ENCODE data around the gene SNHG17.
"Not testable (repeated sequence)": the region's sequence is repeated elsewhere in the genome, so short reads cannot be mapped to it uniquely, and the experiment has no call there.

The SNHG17 gene

GRCh38 chr20:38434301-38434741 is 807 bp downstream of the SNHG17 start:
- no peak overlapping the region for H4K91ac ChIP-seq (ENCODE audit: low read depth, low read length)
- no peaks in the 10 kb centered on the region for H3K27me3 ChIP-seq (ENCODE audit: insufficient read depth, low read length)
- peak overlapping the region; percentile 82 for H3K4me2 ChIP-seq (ENCODE audit: low read length)
- peak overlapping the region; percentile 59 for H3K14ac ChIP-seq (ENCODE audit: low read length)
- H2BK120ac ChIP-seq (ENCODE audit: insufficient read depth, low read length, poor library complexity): no peak overlapping the region
- peak overlapping the region; percentile 90 for H3K4me3 ChIP-seq (ENCODE audit: low read depth, low read length)
- H3K23ac ChIP-seq (ENCODE audit: low read length): no peak overlapping the region
- H3K4me1 ChIP-seq (ENCODE audit: control insufficient read depth in 1 of 2, insufficient read depth in 2 of 2, low read length in 2 of 2): peaks cover 5 to 12% of the 10 kb centered on the region in 2 experiments
- no peak overlapping the region for H4K8ac ChIP-seq (ENCODE audit: low read depth, low read length)
- peaks cover 2% of the 10 kb centered on the region for H3K9me3 ChIP-seq (ENCODE audit: insufficient read depth, low read depth, low read length)
- H2AK5ac ChIP-seq (ENCODE audit: low read length): no peak overlapping the region
- H3K36me3 ChIP-seq (ENCODE audit: control insufficient read depth in 1 of 2, insufficient read depth in 2 of 2, low read length in 2 of 2): peaks cover 32 to 43% of the 10 kb centered on the region in 2 experiments
- no peak overlapping the region for H3K18ac ChIP-seq (ENCODE audit: low read length)
- peaks cover 25% of the 10 kb centered on the region for H3K79me2 ChIP-seq (ENCODE audit: control insufficient read depth, insufficient read depth, low read length, poor library complexity)
- peak overlapping the region; percentile 99 for H3K4ac ChIP-seq (ENCODE audit: low read depth, low read length)
- no peak overlapping the region for H2BK12ac ChIP-seq (ENCODE audit: low read length)
- H4K12ac ChIP-seq (ENCODE audit: low read depth, low read length): peak overlapping the region; percentile 55
- H3K9ac ChIP-seq (ENCODE audit: low read length): peak overlapping the region; percentile 89
- no peak overlapping the region for H2AFZ ChIP-seq (ENCODE audit: insufficient read depth, low read length, poor library complexity)
- H2BK5ac ChIP-seq (ENCODE audit: low read depth, low read length, poor library complexity): no peak overlapping the region
- no peak overlapping the region for H3K27ac ChIP-seq (ENCODE audit: low read depth, low read length)
- WGBS (ENCODE audit: extremely low coverage, insufficient coverage, insufficient read length): no CpG with 5 or more reads among the region's 16 CpGs
- DNase-seq: peak in 1 of 2 donors; percentile 12
- H3K79me1 ChIP-seq (ENCODE audit: low read length): peaks cover 8% of the 10 kb centered on the region

- no peak overlapping the region for H2AFZ ChIP-seq (ENCODE audit: insufficient read depth, low read length, poor library complexity)
- H3K4me3 ChIP-seq (ENCODE audit: low read depth, low read length): peak overlapping the region; percentile 90
- H3K9ac ChIP-seq (ENCODE audit: low read length): peak overlapping the region; percentile 24
- DNase-seq: no peak
- H2BK120ac ChIP-seq (ENCODE audit: insufficient read depth, low read length, poor library complexity): no peak overlapping the region
- WGBS (ENCODE audit: extremely low coverage, insufficient coverage, insufficient read length): no CpG with 5 or more reads among the region's 9 CpGs
- H3K18ac ChIP-seq (ENCODE audit: low read length): no peak overlapping the region
- peaks cover 5 to 12% of the 10 kb centered on the region in 2 experiments for H3K4me1 ChIP-seq (ENCODE audit: control insufficient read depth in 1 of 2, insufficient read depth in 2 of 2, low read length in 2 of 2)
- peaks cover 41 to 51% of the 10 kb centered on the region in 2 experiments for H3K36me3 ChIP-seq (ENCODE audit: control insufficient read depth in 1 of 2, insufficient read depth in 2 of 2, low read length in 2 of 2)
- H3K79me1 ChIP-seq (ENCODE audit: low read length): peaks cover 8% of the 10 kb centered on the region
- H3K4ac ChIP-seq (ENCODE audit: low read depth, low read length): peak overlapping the region; percentile 99
- no peak overlapping the region for H2AK5ac ChIP-seq (ENCODE audit: low read length)
- peaks cover 2% of the 10 kb centered on the region for H3K9me3 ChIP-seq (ENCODE audit: insufficient read depth, low read depth, low read length)
- H3K4me2 ChIP-seq (ENCODE audit: low read length): peak overlapping the region; percentile 82
- H3K27me3 ChIP-seq (ENCODE audit: insufficient read depth, low read length): no peaks in the 10 kb centered on the region
- H3K79me2 ChIP-seq (ENCODE audit: control insufficient read depth, insufficient read depth, low read length, poor library complexity): peaks cover 25% of the 10 kb centered on the region
- H4K8ac ChIP-seq (ENCODE audit: low read depth, low read length): no peak overlapping the region
- H3K27ac ChIP-seq (ENCODE audit: low read depth, low read length): no peak overlapping the region
- no peak overlapping the region for H3K14ac ChIP-seq (ENCODE audit: low read length)
- H4K12ac ChIP-seq (ENCODE audit: low read depth, low read length): no peak overlapping the region
- no peak overlapping the region for H2BK12ac ChIP-seq (ENCODE audit: low read length)
- H3K23ac ChIP-seq (ENCODE audit: low read length): no peak overlapping the region
- H2BK5ac ChIP-seq (ENCODE audit: low read depth, low read length, poor library complexity): no peak overlapping the region
- no peak overlapping the region for H4K91ac ChIP-seq (ENCODE audit: low read depth, low read length)
These were observed 1.7 kb downstream of the SNHG17 start for GRCh38 chr20:38433304-38433972.

- H2BK120ac ChIP-seq (ENCODE audit: insufficient read depth, low read length, poor library complexity); H2BK5ac ChIP-seq (ENCODE audit: low read depth, low read length, poor library complexity); H3K4me3 ChIP-seq (ENCODE audit: low read depth, low read length); H2AK5ac ChIP-seq (ENCODE audit: low read length); H3K14ac ChIP-seq (ENCODE audit: low read length); H3K4me2 ChIP-seq (ENCODE audit: low read length); H4K8ac ChIP-seq (ENCODE audit: low read depth, low read length); H3K79me1 ChIP-seq (ENCODE audit: low read length); H3K9me3 ChIP-seq (ENCODE audit: insufficient read depth, low read depth, low read length); H2AFZ ChIP-seq (ENCODE audit: insufficient read depth, low read length, poor library complexity); H4K91ac ChIP-seq (ENCODE audit: low read depth, low read length); H2BK12ac ChIP-seq (ENCODE audit: low read length); H3K27me3 ChIP-seq (ENCODE audit: insufficient read depth, low read length); H3K23ac ChIP-seq (ENCODE audit: low read length); H4K12ac ChIP-seq (ENCODE audit: low read depth, low read length); H3K27ac ChIP-seq (ENCODE audit: low read depth, low read length); DNase-seq; H3K18ac ChIP-seq (ENCODE audit: low read length); H3K9ac ChIP-seq (ENCODE audit: low read length): not testable (repeated sequence)
- WGBS (ENCODE audit: extremely low coverage, insufficient coverage, insufficient read length): no CpG with 5 or more reads among the region's 5 CpGs
- Histone ChIP-seq H3K4ac (ENCODE audit: low read depth, low read length) (peak overlapping the region; percentile 99), H3K79me2 (ENCODE audit: control insufficient read depth, insufficient read depth, low read length, poor library complexity) (peaks cover 25% of the 10 kb centered on the region), H3K4me1 (ENCODE audit: control insufficient read depth in 1 of 2, insufficient read depth in 2 of 2, low read length in 2 of 2) (peaks cover 5 to 12% of the 10 kb centered on the region in 2 experiments), H3K36me3 (ENCODE audit: control insufficient read depth in 1 of 2, insufficient read depth in 2 of 2, low read length in 2 of 2) (peaks cover 46 to 57% of the 10 kb centered on the region in 2 experiments)
These were observed 2.3 kb downstream of the SNHG17 start for GRCh38 chr20:38432870-38433269.

GRCh38 chr20:38432292-38432691 is 2.8 kb downstream of the SNHG17 start:
- H2BK5ac ChIP-seq (ENCODE audit: low read depth, low read length, poor library complexity): no peak overlapping the region
- no peak overlapping the region for H3K9ac ChIP-seq (ENCODE audit: low read length)
- peaks cover 8% of the 10 kb centered on the region for H3K79me1 ChIP-seq (ENCODE audit: low read length)
- H3K4ac ChIP-seq (ENCODE audit: low read depth, low read length): peak overlapping the region; percentile 99
- peaks cover 5 to 12% of the 10 kb centered on the region in 2 experiments for H3K4me1 ChIP-seq (ENCODE audit: control insufficient read depth in 1 of 2, insufficient read depth in 2 of 2, low read length in 2 of 2)
- no peak overlapping the region for H2AK5ac ChIP-seq (ENCODE audit: low read length)
- no peak overlapping the region for H2AFZ ChIP-seq (ENCODE audit: insufficient read depth, low read length, poor library complexity)
- H3K79me2 ChIP-seq (ENCODE audit: control insufficient read depth, insufficient read depth, low read length, poor library complexity): peaks cover 25% of the 10 kb centered on the region
- WGBS (ENCODE audit: extremely low coverage, insufficient coverage, insufficient read length): no CpG with 5 or more reads among the region's 6 CpGs
- H3K27ac ChIP-seq (ENCODE audit: low read depth, low read length): no peak overlapping the region
- no peak overlapping the region for H4K8ac ChIP-seq (ENCODE audit: low read depth, low read length)
- H2BK12ac ChIP-seq (ENCODE audit: low read length): no peak overlapping the region
- no peak overlapping the region for H3K18ac ChIP-seq (ENCODE audit: low read length)
- no peak overlapping the region for H3K4me3 ChIP-seq (ENCODE audit: low read depth, low read length)
- H3K9me3 ChIP-seq (ENCODE audit: insufficient read depth, low read depth, low read length): peaks cover 2% of the 10 kb centered on the region
- DNase-seq: no peak
- peaks cover 51 to 62% of the 10 kb centered on the region in 2 experiments for H3K36me3 ChIP-seq (ENCODE audit: control insufficient read depth in 1 of 2, insufficient read depth in 2 of 2, low read length in 2 of 2)
- H3K14ac ChIP-seq (ENCODE audit: low read length): no peak overlapping the region
- H2BK120ac ChIP-seq (ENCODE audit: insufficient read depth, low read length, poor library complexity): no peak overlapping the region
- no peak overlapping the region for H3K4me2 ChIP-seq (ENCODE audit: low read length)
- no peak overlapping the region for H4K12ac ChIP-seq (ENCODE audit: low read depth, low read length)
- H3K27me3 ChIP-seq (ENCODE audit: insufficient read depth, low read length): no peaks in the 10 kb centered on the region
- H3K23ac ChIP-seq (ENCODE audit: low read length): no peak overlapping the region
- H4K91ac ChIP-seq (ENCODE audit: low read depth, low read length): no peak overlapping the region
